Upper lobe of left lung (tissue), 4 donors: ENCODE measurements around the gene ARHGAP24.

ENCODE experiments used
- EP300 ChIP-seq, 4 donors: sonication (generic); formaldehyde crosslinking; IDR thresholded peaks; one replicate each; pipeline ENCODE4 v1.5.1; 2017; ENCODE audit warnings: antibody characterized with exemption in 4 of 4, control low read depth in 2 of 4
- POLR2A ChIP-seq, 4 donors: fragments of 450-650 bp; IDR thresholded peaks; one replicate each; pipeline ENCODE4 v1.5.1; 2016 to 2017; ENCODE audit warnings: antibody characterized with exemption in 4 of 4, mild to moderate bottlenecking in 2 of 4
- TF ChIP-seq, protein P1 (sequence below), 6 experiments: fragments of 450-650 bp in 4 of 6; fragments of 200-600 bp in 2 of 6; sonication (generic) in 2 of 6; IDR thresholded peaks; one replicate each; pipeline ENCODE4 v1.5.1; 2016 to 2019; ENCODE audit warnings: antibody characterized with exemption in 6 of 6

DNA sequence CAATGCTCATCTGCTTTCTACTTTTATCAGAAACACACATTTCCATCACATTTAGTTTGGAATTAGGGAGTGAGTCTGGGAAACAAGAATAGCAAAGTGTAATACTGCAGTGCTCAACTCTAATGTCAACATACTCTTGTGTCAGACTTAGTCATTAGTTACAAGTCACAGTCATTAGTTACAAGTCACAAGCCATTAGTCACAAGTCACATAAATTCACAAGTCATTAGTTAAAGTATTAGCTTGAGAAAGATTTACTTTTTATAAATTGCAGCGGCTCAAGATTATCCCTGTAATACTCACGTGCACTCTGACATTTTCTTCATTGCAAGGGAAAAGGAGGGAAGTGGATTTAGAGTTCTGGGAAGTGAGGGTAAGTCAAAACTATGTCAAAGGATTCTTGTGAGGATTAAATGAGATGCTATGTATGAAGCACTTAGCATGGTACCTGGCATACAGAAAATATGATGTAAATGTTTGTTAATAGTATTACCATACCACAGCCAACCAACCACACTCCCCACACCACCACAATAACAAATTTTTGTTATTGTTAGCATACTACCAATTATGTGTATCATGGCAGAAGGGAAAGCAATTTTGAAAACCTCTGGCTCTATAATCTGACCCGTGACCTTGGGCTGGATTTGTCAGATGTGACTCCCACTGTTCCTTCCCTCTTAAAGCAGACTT, 116.6 kb downstream of the ARHGAP24 start:
- TF ChIP-seq EP300 (IDR thresholded peaks at IDR 0.05) = no peak
- no peak for TF ChIP-seq POLR2A (IDR thresholded peaks at IDR 0.05)
- TF ChIP-seq, protein P1, sequence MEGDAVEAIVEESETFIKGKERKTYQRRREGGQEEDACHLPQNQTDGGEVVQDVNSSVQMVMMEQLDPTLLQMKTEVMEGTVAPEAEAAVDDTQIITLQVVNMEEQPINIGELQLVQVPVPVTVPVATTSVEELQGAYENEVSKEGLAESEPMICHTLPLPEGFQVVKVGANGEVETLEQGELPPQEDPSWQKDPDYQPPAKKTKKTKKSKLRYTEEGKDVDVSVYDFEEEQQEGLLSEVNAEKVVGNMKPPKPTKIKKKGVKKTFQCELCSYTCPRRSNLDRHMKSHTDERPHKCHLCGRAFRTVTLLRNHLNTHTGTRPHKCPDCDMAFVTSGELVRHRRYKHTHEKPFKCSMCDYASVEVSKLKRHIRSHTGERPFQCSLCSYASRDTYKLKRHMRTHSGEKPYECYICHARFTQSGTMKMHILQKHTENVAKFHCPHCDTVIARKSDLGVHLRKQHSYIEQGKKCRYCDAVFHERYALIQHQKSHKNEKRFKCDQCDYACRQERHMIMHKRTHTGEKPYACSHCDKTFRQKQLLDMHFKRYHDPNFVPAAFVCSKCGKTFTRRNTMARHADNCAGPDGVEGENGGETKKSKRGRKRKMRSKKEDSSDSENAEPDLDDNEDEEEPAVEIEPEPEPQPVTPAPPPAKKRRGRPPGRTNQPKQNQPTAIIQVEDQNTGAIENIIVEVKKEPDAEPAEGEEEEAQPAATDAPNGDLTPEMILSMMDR (IDR thresholded peaks at IDR 0.05) = no peak
